ENCODE results near the gene ARGLU1. TPM values are rescaled to one million over a fixed set of nuclear protein-coding genes. Genes with fewer than 3 reads are reported as not detected.

ARGLU1 gene
- total RNA-seq, 1 experiment from 2014 or later, result 31.8 TPM

DNA sequence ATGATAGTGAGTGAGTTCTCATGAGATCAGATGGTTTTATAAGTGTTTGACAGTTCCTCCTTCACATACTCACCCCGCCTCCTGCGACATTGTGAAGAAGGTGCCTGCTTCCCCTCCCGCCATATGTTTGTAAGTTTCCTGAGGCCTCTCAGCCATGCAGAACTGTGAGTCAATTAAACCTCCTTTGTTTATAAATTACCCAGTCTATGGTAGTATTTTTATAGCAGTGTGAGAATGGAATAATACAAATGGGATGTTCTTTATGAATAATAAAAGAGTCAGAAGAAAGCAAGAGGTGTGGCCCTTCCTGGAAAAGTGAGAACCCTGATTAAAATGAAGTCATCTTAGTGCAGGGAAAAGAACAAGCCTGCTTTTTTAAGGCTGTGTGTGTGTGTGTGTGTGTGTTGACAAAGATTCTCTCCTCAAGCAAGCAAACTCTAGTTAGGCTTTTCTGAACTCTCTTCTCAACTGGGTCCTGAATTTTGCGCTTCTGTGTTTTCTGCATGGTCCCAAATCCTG, 18.8 kb upstream of the ARGLU1 start:
- H3F3A ChIP-seq (ENCODE audit: low read length, unreplicated experiment), result no peaks in the 10 kb centered on the region
- H3K27ac ChIP-seq (ENCODE audit: low read length), result no peak overlapping the region
- no TSS peak for BruUV-seq (replicated peaks)
- DNase-seq, result no peak
- H2AFZ ChIP-seq (ENCODE audit: low read length), result no peak overlapping the region
- no peak overlapping the region for H3K4me2 ChIP-seq (ENCODE audit: low read length)
- ATAC-seq, result no peak
- POLR2A ChIA-PET (ENCODE audit: unreplicated experiment), result no interaction called here
- no peaks in the 10 kb centered on the region for H3K79me2 ChIP-seq (ENCODE audit: low read length)
- no peaks in the 10 kb centered on the region for H3K9me2 ChIP-seq (replicated peaks; ENCODE audit: low read length)
- no peaks in the 10 kb centered on the region for H3K27me3 ChIP-seq (ENCODE audit: low read length)
- H3K36me3 ChIP-seq (ENCODE audit: low read depth, low read length), result no peaks in the 10 kb centered on the region
- H3K9me3 ChIP-seq (ENCODE audit: low read length), result no peaks in the 10 kb centered on the region
- H3K4me3 ChIP-seq (ENCODE audit: low read length), result no peak overlapping the region
- TF ChIP-seq EZH2 (IDR thresholded peaks at IDR 0.05; ENCODE audit: low read length, unreplicated experiment), result no peak
- no peak for TF ChIP-seq EZH2phosphoT487 (IDR thresholded peaks at IDR 0.05; ENCODE audit: borderline replicate concordance, low read length)
- TF ChIP-seq, protein P1, sequence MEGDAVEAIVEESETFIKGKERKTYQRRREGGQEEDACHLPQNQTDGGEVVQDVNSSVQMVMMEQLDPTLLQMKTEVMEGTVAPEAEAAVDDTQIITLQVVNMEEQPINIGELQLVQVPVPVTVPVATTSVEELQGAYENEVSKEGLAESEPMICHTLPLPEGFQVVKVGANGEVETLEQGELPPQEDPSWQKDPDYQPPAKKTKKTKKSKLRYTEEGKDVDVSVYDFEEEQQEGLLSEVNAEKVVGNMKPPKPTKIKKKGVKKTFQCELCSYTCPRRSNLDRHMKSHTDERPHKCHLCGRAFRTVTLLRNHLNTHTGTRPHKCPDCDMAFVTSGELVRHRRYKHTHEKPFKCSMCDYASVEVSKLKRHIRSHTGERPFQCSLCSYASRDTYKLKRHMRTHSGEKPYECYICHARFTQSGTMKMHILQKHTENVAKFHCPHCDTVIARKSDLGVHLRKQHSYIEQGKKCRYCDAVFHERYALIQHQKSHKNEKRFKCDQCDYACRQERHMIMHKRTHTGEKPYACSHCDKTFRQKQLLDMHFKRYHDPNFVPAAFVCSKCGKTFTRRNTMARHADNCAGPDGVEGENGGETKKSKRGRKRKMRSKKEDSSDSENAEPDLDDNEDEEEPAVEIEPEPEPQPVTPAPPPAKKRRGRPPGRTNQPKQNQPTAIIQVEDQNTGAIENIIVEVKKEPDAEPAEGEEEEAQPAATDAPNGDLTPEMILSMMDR (conservative IDR thresholded peaks at IDR 0.05; ENCODE audit: low read depth, low read length), result no peak
- intact Hi-C loops (cut with micrococcal nuclease), result loop anchor here (1.0 kb wide), 1 partner anchor 24 kb away; no protein-coding TSS in a partner anchor
- CTCF ChIA-PET, result no interaction called here
- peaks cover 6% of the 10 kb centered on the region; the same call in 1 of the 2 replicates for H3K4me1 ChIP-seq (ENCODE audit: insufficient read depth, low read length)
- H3K9ac ChIP-seq (ENCODE audit: low read length), result no peak overlapping the region
- H4K20me1 ChIP-seq (ENCODE audit: low read length), result no peaks in the 10 kb centered on the region

DNA sequence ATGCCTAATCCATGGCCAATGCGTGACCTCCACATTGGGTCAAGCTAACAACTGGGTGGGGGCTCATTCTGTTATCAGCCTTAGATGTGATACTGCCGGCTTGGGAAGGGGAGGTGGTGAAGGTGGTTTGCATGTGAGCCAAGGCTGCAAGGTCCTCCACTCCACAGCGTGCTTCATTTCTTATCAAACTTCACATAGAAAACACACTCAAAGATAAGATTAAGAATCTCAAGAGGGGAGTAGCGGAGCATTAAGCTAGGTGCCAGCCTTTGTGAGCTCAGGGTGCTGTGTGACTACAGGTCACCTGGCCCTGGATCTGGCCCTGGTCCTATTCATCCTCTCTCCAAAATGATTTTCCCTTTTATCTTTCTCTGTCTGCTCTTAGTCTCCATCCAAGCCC, 13.3 kb upstream of the ARGLU1 start:
- POLR2A ChIA-PET (ENCODE audit: unreplicated experiment), result no interaction called here
- intact Hi-C loops (cut with micrococcal nuclease), result no loop called here
- Histone ChIP-seq H3K27ac (ENCODE audit: low read length) (no peak overlapping the region), H3K4me1 (ENCODE audit: insufficient read depth, low read length) (no peaks in the 10 kb centered on the region), H3K4me3 (ENCODE audit: low read length) (no peak overlapping the region), H3K9me2 (replicated peaks; ENCODE audit: low read length) (no peaks in the 10 kb centered on the region), H3K4me2 (ENCODE audit: low read length) (no peak overlapping the region), H3K79me2 (ENCODE audit: low read length) (no peaks in the 10 kb centered on the region), H3F3A (ENCODE audit: low read length, unreplicated experiment) (no peaks in the 10 kb centered on the region), H3K27me3 (ENCODE audit: low read length) (no peaks in the 10 kb centered on the region), H3K9me3 (ENCODE audit: low read length) (no peaks in the 10 kb centered on the region), H2AFZ (ENCODE audit: low read length) (no peak overlapping the region), H3K36me3 (ENCODE audit: low read depth, low read length) (no peaks in the 10 kb centered on the region), H4K20me1 (ENCODE audit: low read length) (no peaks in the 10 kb centered on the region), H3K9ac (ENCODE audit: low read length) (no peak overlapping the region)
- CTCF ChIA-PET, result no interaction called here
- DNase-seq, result no peak
- no peak for ATAC-seq
- TF ChIP-seq EZH2phosphoT487 (IDR thresholded peaks at IDR 0.05; ENCODE audit: borderline replicate concordance, low read length) (no peak), EZH2 (IDR thresholded peaks at IDR 0.05; ENCODE audit: low read length, unreplicated experiment) (no peak)
- TF ChIP-seq, protein P1 (conservative IDR thresholded peaks at IDR 0.05; ENCODE audit: low read depth, low read length), result no peak
- BruUV-seq (replicated peaks), result no TSS peak

DNA sequence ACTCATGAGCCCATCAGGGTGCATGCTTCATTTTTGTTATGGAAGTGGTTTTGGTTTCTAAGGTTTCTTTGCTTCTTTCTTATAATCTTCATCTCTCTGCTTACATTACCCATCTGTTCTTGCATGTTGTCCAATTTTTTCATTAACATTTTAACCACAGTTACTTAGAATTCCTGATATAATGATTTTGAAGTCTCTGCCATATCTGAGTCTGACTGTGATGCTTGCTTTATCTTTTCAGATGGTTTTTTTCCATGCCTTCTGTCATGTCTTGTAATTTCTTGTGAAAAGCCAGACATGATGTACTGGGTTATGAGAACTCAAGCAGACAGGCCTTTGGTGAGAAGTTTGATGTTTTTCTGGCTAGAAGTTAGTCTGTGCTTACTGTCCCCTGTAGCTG, 8.0 kb upstream of the ARGLU1 start:
- no TSS peak for BruUV-seq (replicated peaks)
- intact Hi-C loops (cut with micrococcal nuclease), result no loop called here
- Histone ChIP-seq H3F3A (ENCODE audit: low read length, unreplicated experiment) (no peaks in the 10 kb centered on the region), H3K27ac (ENCODE audit: low read length) (no peak overlapping the region), H3K4me1 (ENCODE audit: insufficient read depth, low read length) (no peaks in the 10 kb centered on the region), H3K9me3 (ENCODE audit: low read length) (no peaks in the 10 kb centered on the region), H3K9me2 (replicated peaks; ENCODE audit: low read length) (no peaks in the 10 kb centered on the region), H3K79me2 (ENCODE audit: low read length) (no peaks in the 10 kb centered on the region), H3K27me3 (ENCODE audit: low read length) (no peaks in the 10 kb centered on the region), H3K9ac (ENCODE audit: low read length) (no peak overlapping the region), H3K4me2 (ENCODE audit: low read length) (no peak overlapping the region), H3K36me3 (ENCODE audit: low read depth, low read length) (no peaks in the 10 kb centered on the region), H2AFZ (ENCODE audit: low read length) (no peak overlapping the region), H3K4me3 (ENCODE audit: low read length) (no peak overlapping the region), H4K20me1 (ENCODE audit: low read length) (no peaks in the 10 kb centered on the region)
- POLR2A ChIA-PET (ENCODE audit: unreplicated experiment), result no interaction called here
- TF ChIP-seq EZH2 (IDR thresholded peaks at IDR 0.05; ENCODE audit: low read length, unreplicated experiment), result no peak
- TF ChIP-seq EZH2phosphoT487 (IDR thresholded peaks at IDR 0.05; ENCODE audit: borderline replicate concordance, low read length), result no peak
- TF ChIP-seq, protein P1 (conservative IDR thresholded peaks at IDR 0.05; ENCODE audit: low read depth, low read length), result no peak
- CTCF ChIA-PET, result no interaction called here
- ATAC-seq, result no peak
- DNase-seq, result no peak

Measured in PC-3 (cell line).